ENCODE measurements around the gene ATG14.

DNA sequence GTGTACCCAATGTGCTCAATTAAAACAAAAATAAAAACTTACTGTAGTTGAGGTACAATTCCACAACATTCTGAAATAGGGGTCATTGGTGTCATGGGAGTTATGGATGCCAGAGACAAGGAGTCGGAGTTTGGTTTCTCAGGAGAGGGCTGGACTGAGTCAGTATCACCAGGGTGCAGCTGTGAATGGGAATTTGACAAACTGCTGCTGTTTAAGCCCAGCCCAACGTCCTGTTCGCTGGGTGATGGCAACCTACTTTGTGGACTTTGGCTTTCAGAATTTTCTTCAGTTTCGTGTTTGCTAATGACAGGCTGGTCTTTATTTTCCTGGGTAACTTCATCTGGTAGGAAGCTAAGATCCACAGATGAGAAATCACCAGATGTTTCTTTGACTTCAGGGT, 24.9 kb upstream of the ATG14 start:
- no peak for TF ChIP-seq EP300 (IDR thresholded peaks at IDR 0.05; ENCODE audit: low read depth)
- TF ChIP-seq POLR2A (IDR thresholded peaks at IDR 0.05) = no peak
- TF ChIP-seq, protein P1, sequence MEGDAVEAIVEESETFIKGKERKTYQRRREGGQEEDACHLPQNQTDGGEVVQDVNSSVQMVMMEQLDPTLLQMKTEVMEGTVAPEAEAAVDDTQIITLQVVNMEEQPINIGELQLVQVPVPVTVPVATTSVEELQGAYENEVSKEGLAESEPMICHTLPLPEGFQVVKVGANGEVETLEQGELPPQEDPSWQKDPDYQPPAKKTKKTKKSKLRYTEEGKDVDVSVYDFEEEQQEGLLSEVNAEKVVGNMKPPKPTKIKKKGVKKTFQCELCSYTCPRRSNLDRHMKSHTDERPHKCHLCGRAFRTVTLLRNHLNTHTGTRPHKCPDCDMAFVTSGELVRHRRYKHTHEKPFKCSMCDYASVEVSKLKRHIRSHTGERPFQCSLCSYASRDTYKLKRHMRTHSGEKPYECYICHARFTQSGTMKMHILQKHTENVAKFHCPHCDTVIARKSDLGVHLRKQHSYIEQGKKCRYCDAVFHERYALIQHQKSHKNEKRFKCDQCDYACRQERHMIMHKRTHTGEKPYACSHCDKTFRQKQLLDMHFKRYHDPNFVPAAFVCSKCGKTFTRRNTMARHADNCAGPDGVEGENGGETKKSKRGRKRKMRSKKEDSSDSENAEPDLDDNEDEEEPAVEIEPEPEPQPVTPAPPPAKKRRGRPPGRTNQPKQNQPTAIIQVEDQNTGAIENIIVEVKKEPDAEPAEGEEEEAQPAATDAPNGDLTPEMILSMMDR (IDR thresholded peaks at IDR 0.05) = no peak

Measured in transverse colon (tissue), 3 donors.